Measurements from ENCODE around the gene TSEN54.

Gene TSEN54

DNA sequence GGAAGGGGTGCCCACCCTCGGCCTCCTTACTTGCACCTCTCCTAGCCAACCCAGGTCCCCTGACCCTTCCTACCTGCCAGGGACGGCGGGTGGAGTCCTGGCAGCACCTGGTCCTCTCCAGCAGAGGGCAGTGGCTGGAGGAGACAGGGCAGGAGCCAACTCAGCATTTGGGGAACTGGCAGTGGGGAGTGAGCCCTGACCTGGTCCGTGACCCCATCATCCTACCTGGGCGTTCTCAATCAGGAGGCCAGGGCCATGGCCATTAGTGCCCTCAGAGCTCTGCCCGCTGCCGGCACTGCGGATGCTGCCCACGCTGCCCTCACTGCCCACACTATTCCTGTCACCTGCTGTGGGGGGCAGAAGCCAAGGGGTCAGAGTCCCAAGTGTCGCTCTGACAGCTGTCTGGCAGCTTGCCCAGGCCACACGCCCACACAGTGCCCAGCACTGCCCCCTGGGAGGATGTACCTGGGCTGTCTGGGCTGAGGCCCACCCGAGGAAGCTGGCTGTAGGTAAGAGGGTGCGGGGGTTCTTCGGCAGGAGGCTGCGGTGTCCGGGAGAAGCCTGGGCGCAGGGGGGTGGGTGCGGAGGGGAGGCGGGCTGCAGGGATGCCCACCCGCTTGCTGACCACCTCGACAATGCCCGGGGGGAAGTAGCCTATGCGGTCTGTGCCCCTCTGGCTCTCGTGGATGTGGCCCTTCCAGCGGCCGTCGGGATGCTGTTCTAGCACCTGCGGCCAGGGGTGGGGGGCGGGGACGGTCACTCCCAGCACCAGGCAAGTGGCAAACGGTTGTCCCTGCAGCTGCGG is 11.8 kb upstream of the TSEN54 start:
- no peak for DNase-seq (ENCODE audit: low read depth)

DNA sequence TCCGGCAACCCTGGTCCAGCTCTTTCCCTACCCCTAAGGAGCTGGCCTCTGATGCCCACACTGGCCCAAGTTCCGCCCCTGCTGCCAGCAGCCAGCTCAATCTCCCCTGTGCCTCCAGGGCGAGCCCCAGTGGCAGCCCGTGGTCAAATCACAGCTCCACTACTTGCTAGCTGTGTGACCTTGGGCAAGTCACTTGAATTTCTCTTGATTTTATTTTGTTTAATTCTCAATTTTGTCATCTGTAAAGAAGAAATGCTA is 11.2 kb upstream of the TSEN54 start:
- no peak for DNase-seq (ENCODE audit: low read depth)

DNA sequence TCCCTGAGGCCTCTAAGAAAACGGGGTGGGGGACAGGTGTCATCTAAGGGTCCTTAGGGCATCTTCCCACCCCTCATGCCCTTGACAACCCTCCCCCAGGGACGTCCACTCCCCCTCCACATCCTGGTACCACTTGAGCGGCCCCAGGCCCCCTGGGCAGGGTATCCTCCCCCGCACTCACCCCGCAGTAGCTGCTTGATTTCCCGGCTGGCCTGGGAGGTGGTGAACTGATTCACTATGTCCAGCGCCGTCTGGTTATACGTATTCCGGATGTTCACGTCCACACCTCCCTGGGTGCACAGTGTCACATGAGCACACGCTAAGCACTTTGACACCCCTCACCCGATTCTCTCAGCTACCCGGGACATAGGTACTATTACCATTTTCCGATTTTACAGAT is 10.7 kb upstream of the TSEN54 start:
- DNase-seq (ENCODE audit: low read depth): no peak

DNA sequence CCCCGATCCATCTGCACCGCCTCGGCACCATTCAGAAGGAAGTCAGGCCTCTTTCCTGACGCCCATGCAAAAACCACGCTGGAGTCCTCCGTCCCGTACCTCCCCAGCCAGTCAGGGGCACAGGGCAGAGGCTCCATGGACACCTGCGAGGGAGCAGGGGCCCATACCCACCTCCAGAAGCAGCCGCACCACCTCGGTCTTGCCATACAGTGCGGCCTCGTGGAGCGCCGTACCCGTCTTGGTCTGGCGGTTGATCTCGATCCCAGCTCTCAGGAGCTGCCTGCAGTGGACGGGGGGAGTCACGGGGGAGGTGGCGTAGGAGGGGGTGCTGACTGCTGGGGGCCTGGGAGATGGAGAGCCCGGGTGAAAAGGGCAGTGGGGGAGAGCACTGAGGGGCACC is 10.2 kb upstream of the TSEN54 start:
- DNase-seq (ENCODE audit: low read depth): no peak

DNA sequence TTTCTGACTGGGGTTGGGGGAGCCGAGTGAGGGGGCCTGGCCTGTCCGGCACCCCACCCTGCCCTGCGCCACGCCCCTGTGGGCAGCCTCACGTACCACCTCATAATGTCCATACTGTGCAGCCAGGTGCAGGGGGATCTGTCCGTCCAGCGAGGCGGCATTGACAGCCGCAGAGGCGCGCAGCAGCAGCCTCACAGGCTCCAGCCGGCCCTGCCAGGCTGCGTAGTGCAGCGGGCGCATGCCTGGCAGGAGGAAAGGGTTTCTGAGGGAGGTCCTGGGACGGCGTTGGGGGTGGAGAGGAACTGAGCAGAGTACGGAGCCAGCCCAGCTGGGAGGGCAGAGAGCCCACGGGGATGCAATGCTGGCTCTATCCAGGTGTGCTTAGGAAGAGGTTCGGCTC is 9.4 kb upstream of the TSEN54 start:
- no peak for DNase-seq (ENCODE audit: low read depth)

DNA sequence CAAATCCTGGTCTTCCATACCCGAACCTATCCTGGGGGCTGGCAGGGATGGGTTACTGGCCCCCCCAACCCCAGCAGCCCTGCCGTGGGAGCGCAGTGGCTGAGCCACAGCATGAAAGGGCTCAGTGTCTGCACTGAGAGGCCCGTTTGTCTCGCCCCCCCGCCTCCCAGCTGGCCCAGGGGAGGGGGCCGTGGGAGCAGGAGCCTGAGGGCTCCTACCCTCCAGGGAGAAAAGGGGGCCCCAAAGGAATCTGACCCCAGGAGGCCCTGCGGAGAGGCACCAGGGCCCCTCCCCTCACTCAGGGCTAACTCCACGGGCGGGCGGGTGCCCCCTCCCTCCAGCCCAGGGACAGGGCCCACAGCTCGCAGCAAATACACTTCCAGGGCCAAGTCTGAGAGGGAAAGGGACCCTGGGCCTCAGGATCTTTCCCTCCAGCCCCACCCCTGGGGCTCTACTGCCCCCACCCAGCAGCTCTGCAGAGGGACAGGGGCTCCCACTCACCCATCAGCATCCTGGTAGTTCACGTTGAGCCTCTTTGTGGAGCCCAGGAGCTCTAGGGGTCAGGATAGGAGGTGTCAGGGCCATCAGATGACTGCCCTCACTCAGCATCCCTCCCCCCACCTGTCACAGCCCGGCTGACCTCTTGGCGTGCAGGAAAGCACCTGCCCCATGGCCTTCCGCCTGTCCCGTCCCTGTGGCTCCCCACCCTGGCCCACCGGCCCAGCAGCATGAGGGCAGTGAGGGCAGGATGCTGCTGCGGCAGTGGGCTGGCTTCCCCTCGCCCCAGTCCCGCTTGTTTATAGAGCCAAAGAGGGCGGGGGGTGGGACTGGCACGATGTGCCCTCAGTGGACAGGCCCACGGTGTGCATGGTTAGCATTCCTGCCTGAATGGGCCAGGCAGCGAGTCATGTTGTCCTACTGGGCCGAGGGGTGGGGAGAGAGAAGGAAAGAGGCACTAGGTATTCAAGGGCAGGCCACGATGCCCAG is 8.3 kb upstream of the TSEN54 start:
- no peak for DNase-seq (ENCODE audit: low read depth)

DNA sequence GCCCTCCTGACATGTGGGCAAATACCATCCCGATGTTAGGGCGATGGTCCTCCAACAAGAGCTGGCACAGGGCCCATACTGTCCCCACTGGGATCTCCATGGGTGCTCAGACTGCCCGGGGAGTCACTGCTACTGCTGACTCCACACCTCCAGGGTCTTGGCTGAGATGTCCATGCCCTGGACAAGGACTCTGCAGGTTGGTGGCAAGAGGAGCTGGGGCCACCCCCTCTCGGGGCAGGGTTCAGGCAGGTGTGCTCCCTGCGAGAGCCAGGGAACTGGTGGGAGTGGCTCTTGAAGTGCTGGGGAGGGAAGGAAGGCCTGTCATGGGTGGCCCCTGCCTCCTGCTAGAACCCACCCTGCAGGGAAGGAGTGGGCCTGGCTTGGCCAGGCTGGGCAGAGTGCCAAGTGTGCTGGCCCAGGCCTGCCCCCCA is 7.4 kb upstream of the TSEN54 start:
- DNase-seq (ENCODE audit: low read depth): no peak

DNA sequence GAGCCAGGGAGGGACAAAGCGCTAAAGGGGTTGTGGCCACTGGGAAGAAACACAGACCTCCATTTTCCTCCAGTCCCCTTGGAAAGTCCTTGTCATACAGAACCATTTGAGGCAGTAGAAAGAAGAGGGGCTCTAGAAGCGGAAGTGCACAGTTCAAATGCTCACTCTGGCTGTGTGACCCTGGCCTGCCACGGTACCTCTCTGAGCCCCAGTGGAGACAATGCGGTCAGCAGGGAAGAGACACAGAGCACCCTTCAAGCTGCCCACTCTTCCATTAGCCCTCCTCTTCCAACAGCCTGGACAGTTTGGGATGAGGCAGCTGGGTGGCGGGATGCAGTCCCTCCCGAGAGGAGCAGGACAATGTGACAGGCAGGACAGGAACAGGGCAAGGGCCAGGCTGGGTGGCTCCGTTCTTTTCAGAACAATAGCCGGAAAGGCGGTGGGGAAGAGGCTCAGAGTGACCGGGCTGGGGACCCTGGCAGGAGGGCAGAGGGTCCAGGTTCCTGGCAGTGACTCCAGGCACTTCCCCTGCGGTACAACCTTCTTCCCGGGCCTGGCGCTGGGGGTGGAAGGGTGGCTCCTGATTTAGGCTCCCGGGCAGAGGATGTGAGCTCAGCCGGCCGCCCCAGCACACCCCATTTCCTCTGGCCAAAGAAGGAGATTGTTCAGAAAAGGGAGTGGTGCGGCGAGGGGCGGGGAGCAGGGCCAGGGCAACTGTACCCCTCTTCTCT is 6.6 kb upstream of the TSEN54 start:
- no peak for DNase-seq (ENCODE audit: low read depth)

DNA sequence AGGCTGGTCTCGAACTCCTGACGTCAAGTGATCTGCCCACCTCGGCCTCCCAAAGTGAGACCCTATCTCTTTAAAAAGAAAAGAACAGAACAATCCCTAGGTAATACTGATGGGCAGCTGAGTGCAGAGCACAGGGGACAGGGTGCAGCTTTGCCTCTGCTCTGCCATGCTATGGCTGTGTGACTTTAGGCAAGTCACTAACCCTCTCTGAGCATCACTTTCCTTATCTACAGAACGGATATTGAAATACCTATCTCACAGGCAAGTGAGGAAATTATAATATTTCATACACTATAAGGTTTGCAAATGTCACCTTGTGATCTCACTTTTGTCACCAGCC is 5.1 kb upstream of the TSEN54 start:
- DNase-seq (ENCODE audit: low read depth): no peak

DNA sequence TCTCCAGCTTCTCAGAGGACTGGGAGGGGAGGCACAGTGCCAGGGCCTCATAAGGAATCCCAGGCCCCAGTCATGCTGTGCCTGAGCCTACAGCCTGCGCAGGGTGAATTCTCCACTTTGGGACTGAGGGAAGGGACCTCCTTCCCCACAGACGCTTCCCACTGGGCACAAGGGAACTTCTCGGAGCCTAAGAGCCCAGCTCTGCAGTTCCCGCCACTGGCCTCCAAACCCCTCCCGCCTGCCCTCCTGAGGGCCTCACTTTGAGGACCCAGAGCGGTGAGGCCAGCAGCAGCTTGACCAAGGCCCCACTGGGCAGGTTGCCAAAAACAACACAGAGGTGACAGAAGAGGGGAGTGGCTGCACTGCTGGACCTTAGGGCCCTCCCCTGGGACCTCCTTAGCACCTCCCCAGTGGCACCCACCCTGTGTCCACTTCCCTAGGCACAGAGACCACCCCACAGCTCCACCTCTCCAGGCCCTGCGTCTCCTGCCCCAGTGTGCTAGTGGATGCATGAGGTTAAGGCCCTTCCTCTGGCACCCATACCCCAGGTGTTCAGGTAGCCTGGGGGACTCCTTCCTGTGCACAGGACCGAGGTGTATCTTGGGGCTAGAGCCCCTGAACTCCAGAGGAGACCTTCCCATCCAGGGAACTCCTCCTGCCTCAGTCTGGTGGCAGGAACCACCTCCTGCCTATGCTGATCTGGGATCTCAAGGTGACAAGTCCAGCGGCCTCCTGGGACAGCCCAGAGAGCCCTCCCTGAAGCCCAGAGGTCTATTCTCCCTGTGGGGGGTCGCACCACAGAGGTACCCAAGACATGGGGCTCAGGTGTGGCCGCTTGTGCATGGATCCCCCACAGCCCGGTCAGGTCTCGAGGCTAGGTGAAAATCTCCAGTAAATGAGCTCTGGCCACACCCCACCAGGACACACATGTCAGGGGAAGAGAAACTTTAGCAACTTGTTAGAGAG is 4.4 kb upstream of the TSEN54 start:
- DNase-seq (ENCODE audit: low read depth): no peak

DNA sequence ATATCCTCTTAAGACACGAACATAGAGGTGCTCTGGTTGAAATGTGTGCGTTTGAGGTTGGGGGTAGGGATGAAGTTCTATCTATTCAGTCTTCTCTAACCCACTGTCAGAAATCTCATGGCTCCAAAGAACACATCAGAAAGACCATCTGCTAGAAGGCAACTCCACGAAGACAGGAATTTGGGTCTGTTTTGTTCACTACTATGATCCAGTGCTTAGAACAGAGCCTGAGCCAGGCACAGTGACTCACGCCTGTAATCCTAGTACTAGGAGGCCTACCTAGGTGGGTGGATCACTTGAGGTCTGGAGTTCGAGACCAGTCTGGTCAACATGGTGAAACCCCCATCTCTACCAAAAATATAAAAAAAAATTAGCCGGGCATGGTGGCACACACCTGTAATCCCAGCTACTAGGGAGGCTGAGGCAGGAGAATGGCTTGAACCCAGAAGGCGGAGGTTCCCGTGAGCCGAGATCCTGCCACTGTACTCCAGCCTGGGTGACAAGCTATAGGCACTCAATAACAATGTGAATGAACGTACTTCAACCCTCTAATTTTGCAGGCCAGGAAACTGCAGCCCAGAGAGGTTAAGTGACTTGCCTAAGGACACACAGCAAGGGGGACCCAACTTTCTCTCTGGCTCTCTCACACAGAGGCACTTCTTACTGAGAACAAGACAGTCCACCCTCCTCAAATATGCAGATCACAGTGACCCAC is 3.2 kb upstream of the TSEN54 start:
- peak; percentile 54 for DNase-seq (ENCODE audit: low read depth)

DNA sequence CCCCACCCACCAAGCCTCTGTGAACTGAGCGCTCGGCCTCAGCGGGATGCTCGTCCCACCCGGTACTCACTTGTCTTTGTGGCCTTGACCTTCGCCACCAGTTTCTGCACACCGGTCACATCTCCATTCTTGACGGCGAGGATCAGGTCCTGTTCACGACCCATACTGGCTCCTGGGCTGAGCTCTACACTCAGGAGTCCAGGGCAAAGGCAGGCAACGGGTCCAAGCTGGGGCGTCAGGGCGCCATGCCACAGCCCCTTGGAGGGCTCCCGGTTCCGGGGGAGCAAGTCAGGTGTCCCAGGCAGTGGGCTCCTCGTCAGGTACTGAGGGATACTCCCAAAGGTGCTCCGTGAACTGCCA is 2.7 kb upstream of the TSEN54 start:
- DNase-seq (ENCODE audit: low read depth): no peak

DNA sequence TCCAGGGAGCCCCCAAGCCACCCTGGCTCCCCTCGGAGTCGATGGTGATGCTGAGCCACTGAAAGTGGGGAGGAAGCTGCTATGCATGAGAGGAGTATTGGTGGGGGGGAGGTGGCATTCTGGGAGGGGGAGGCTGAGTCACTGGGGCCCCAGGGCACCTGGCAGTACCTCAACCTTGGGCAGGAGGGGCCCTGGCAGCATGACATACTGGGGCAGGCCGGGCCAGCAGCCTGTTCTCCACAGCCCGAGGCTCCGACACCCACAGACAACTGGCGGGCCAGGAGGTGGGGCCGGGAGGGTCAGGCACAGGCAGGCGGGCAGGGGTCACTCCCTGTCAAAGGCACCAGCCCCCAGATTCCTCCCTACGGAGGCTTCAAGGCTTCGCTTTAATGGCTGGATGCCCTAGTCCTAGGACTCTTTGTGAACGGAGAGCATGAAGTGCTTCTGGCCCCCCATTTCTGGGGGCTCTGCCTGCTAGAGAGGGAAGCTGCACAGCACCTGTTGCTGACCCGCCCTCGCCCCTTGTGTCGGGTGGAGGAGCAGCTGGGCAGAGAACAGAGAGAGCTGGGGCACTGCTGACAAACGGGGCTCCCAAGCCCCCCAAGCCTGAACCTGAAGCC is 1.9 kb upstream of the TSEN54 start:
- DNase-seq (ENCODE audit: low read depth): no peak

DNA sequence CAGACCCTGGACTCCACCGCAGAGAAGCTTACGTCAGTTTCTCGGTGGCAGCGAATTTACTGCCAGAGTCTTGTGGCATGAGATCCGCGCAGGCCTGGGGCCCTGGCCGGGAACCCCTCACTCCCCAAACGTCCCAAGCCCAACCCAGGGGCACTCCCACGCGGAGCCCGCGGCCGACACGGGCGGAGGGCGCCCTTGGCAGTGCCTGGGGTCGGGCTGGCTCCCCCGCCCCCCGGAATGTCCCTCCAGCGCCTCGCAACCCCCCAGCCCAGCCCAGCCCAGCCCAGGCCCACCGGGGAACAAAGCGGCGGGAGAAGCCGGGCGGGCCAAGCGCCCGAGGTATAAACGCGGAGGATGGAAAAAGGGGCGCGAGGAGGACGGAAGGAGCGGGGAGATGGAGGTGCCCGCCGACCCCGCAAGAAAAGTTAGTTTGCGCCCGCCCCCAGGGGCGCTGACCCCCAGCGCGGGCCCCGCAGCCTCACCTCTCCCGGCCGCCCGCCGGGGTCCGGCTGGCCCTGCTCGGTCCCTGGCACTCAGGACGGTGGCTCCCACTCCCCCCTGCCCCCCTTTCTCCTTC is 1.3 kb upstream of the TSEN54 start:
- DNase-seq (ENCODE audit: low read depth): peak; percentile 25

DNA sequence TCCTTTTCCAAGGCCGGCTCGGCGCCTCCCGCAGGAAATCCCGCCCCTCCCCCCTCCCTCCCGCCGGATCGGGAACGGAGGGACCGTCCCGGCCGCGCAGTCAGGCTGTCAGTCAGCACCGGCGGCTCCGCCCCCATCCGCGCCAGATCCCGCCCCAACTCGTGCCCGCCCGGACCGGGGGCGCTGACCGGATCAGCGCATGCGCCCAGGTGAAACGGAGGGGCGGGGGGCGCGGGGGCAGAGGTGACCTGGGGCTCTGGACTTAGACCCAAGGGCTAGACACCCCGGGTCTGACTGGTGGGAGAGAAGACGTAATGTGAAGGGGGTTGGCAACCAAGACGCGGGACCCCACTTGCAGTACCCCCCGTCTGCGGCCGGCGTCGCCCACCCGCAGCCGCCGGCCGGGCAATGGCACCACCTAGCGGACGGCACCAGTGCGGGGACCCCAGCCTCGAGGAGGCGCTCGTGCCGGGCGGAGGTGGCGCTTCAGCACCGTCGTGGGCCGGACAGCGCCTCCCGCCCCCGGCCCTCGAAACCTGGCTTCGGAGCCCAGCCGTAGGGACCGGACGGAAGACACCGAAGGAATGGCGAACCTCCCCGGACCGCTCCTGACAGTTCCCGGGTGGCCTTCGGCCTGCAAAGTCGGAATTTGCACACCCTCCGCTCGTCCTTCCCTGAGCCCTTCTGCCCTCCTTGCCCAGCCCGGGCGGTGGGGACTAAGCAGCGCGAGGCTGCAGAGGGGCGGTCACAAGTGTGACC is 653 bp upstream of the TSEN54 start, which contains the start of gene CASKIN2:
Gene CASKIN2 (minus strand): TSS at position 42 of the 759 bp plus-strand sequence. CDS start 1,733 bp downstream, outside the sequence.
- DNase-seq (ENCODE audit: low read depth): peak; percentile 76

DNA sequence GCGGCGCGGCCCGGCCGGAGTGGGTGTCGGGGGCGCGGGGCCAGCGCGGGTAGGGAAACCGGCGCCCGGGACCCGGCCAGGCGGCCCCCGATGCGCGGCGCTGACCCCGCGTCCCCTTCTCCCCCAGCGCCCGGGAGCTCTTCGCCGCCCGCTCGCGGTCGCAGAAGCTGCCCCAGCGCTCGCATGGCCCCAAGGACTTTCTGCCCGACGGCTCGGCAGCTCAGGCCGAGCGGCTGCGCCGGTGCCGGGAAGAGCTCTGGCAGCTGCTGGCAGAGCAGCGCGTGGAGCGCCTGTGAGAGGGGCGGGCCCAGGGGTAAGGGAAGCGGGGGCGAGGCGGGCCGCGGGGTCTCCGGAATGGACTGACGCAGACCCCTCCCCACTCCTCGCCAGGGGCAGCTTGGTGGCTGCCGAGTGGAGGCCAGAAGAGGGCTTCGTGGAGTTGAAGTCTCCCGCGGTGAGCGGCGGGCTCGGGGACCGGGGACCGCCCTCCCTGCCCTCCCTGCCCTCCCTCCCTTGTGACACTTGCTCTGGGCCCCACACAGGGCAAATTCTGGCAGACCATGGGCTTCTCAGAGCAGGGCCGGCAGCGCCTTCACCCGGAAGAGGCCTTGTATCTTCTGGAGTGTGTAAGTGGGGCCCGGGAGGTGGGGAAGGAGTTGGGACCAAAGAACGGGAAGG is 430 bp downstream of the TSEN54 start:
- DNase-seq (ENCODE audit: low read depth): no peak

DNA sequence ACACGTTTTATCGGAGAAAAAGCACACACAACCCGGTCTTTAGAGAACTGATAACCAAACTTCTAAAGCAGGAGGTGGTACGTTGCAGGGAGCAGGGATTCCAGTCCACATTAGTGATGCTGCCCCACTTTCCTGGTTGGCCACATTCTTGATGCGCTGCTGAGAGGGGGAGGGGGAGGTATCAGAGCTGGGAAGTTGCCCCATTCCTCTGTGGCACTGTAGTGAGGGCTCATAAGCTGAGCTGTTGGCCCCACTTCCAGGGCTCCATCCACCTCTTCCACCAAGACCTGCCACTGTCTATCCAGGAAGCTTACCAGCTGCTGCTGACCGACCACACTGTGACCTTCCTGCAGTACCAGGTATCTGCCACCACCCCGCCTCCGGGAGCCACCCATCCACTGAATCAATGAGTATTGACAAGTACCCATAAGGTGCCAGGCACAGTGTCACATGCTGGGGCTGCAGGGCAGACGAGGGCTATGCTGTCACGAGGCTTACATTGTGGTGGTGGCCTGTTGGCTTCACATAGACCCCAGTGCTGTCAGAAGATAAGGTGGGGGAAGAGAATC is 1.1 kb downstream of the TSEN54 start:
- DNase-seq (ENCODE audit: low read depth): no peak

DNA sequence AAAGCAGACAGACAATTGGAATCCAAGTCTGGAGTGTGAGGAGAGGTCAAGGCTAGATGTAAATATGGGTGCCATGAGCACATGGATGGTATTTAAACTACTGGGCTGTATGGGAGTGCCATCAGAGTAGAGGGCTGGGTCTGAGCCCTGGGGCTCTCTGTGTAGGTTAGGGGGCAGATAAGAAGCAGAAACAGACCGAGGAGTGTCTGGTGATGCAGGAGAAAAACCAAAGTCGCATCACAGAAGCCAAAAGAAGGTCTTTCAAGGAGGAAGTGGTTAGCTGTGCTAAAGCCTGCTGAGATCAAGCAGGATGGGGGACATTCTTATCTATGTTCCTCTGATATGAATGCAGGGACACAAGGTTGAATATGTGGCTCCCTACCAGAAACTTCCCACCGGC is 1.9 kb downstream of the TSEN54 start:
- no peak for DNase-seq (ENCODE audit: low read depth)

Data from iris pigment epithelial cell (primary cell).